Measurements from ENCODE around the gene ZNF217. TPM values are rescaled to one million over a fixed set of nuclear protein-coding genes. Genes with fewer than 3 reads are reported as not detected.
"Not testable (repeated sequence)": the region's sequence is repeated elsewhere in the genome, so short reads cannot be mapped to it uniquely, and the experiment has no call there.

The ZNF217 gene
- total RNA-seq, 1 experiment from 2014 or later, result 45.6 TPM

- H3F3A ChIP-seq (ENCODE audit: low read length, unreplicated experiment); CTCF ChIA-PET; H2AFZ ChIP-seq (ENCODE audit: low read length); H4K20me1 ChIP-seq (ENCODE audit: low read length); DNase-seq; H3K9me2 ChIP-seq (replicated peaks; ENCODE audit: low read length); H3K9me3 ChIP-seq (ENCODE audit: low read length); H3K36me3 ChIP-seq (ENCODE audit: low read depth, low read length); POLR2A ChIA-PET (ENCODE audit: unreplicated experiment); ATAC-seq; H3K27me3 ChIP-seq (ENCODE audit: low read length): not testable (repeated sequence)
- Histone ChIP-seq H3K79me2 (ENCODE audit: low read length) (peaks cover 91% of the 10 kb centered on the region), H3K27ac (ENCODE audit: low read length) (peak overlapping the region; percentile 81), H3K9ac (ENCODE audit: low read length) (peak overlapping the region; percentile 91), H3K4me1 (ENCODE audit: insufficient read depth, low read length) (peaks cover 46% of the 10 kb centered on the region), H3K4me2 (ENCODE audit: low read length) (peak overlapping the region; percentile 82), H3K4me3 (ENCODE audit: low read length) (peak overlapping the region; percentile 92)
- BruUV-seq (replicated peaks), result TSS peak; percentile 5
- intact Hi-C loops (cut with micrococcal nuclease), result loop anchor here (10.0 kb wide), 1 partner anchor 1955 kb away; no protein-coding TSS in a partner anchor
These were observed 3.5 kb downstream of the ZNF217 start for GRCh38 chr20:53590122-53590521.

DNA sequence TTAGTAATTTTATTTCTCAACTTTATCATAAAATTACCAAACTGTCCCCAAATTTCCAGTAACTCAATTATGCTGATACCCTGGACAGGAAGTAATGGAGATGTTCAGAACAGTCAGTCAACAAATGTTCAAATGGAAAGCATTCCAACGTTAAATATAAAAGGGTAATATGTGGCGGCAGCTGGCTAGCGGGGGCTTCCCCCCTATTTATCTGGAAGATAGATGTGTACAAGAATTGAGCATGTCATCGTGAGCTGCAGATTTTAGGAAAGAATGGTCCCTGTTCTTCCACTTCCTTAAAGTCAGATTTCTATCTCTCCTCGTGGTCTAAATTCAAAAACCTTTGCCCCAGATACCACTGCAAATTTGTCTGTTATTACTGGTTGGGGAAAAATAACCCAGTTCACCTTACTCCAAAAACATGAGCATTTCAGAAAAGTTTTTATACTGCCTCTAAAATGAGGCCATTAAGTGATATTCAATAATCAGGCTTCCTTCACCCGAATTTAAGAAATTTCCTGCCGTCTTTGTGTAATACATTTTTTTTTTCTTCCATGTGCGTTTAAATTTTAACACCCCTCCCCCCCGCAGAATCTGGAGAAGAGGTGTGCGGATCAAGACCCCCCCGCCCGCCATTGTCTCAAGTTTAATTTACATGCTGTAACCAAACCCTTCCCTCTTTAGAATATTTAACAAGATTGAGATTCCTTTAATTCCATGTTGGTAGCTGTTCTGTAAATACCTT lies 4.1 kb downstream of the ZNF217 start:
- peak; percentile 40 for DNase-seq
- Histone ChIP-seq H3K27ac (ENCODE audit: low read length) (peak overlapping the region; percentile 81), H3K9ac (ENCODE audit: low read length) (peak overlapping the region; percentile 91), H3K4me2 (ENCODE audit: low read length) (peak overlapping the region; percentile 82), H3K79me2 (ENCODE audit: low read length) (peaks cover 91% of the 10 kb centered on the region), H3K4me1 (ENCODE audit: insufficient read depth, low read length) (peaks cover 53% of the 10 kb centered on the region), H3K4me3 (ENCODE audit: low read length) (peak overlapping the region; percentile 92)
- H3K27me3 ChIP-seq (ENCODE audit: low read length); ATAC-seq; POLR2A ChIA-PET (ENCODE audit: unreplicated experiment); CTCF ChIA-PET; H4K20me1 ChIP-seq (ENCODE audit: low read length); H3K9me3 ChIP-seq (ENCODE audit: low read length); H3K9me2 ChIP-seq (replicated peaks; ENCODE audit: low read length); H3K36me3 ChIP-seq (ENCODE audit: low read depth, low read length); H2AFZ ChIP-seq (ENCODE audit: low read length); BruUV-seq (replicated peaks); H3F3A ChIP-seq (ENCODE audit: low read length, unreplicated experiment): not testable (repeated sequence)
- intact Hi-C loops (cut with micrococcal nuclease), result loop anchor here (10.0 kb wide), 1 partner anchor 1955 kb away; no protein-coding TSS in a partner anchor

GRCh38 chr20:53587157-53587703 lies 6.4 kb downstream of the ZNF217 start:
- BruUV-seq (replicated peaks); CTCF ChIA-PET: not testable (repeated sequence)

DNA sequence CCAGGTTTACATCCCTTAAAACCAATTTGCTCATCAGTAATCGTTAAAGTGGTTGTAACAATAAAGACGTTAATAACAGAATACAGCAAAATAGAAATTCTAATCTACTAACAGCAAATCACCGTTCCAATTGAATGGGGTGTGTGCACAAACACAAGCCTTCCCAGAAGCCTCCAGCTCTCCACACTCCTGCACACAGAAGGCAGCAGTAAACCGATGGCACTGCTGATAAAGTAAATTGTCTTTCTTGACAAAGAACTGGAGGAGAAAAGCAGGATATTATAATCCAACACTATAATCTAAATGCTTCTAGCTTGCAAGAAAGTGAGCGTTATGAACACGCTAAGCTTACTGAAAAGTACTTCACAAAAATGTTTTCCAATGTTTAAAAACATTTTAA lies 7.0 kb downstream of the ZNF217 start:
- Histone ChIP-seq H3K9ac (ENCODE audit: low read length) (peak overlapping the region; percentile 2; the same call in 1 of the 2 replicates), H3K4me2 (ENCODE audit: low read length) (peak overlapping the region; percentile 30), H3K9me2 (replicated peaks; ENCODE audit: low read length) (no peaks in the 10 kb centered on the region), H3K4me3 (ENCODE audit: low read length) (peak overlapping the region; percentile 21; the same call in 1 of the 2 replicates), H3F3A (ENCODE audit: low read length, unreplicated experiment) (no peaks in the 10 kb centered on the region), H3K4me1 (ENCODE audit: insufficient read depth, low read length) (peaks cover 77% of the 10 kb centered on the region), H3K27me3 (ENCODE audit: low read length) (no peaks in the 10 kb centered on the region), H3K27ac (ENCODE audit: low read length) (0 out of 2 replicates have a peak overlapping the region, but pooled peaks have one; percentile 9), H2AFZ (ENCODE audit: low read length) (no peak overlapping the region), H4K20me1 (ENCODE audit: low read length) (no peaks in the 10 kb centered on the region), H3K9me3 (ENCODE audit: low read length) (no peaks in the 10 kb centered on the region), H3K36me3 (ENCODE audit: low read depth, low read length) (peaks cover 12% of the 10 kb centered on the region), H3K79me2 (ENCODE audit: low read length) (peaks cover 100% of the 10 kb centered on the region)
- DNase-seq (no peak), ATAC-seq (no peak)
- intact Hi-C loops (cut with micrococcal nuclease), result no loop called here
- POLR2A ChIA-PET (ENCODE audit: unreplicated experiment), result no interaction called here
- TF ChIP-seq EZH2 (IDR thresholded peaks at IDR 0.05; ENCODE audit: low read length, unreplicated experiment) (no peak), CTCF (conservative IDR thresholded peaks at IDR 0.05; ENCODE audit: low read depth, low read length) (no peak), EZH2phosphoT487 (IDR thresholded peaks at IDR 0.05; ENCODE audit: borderline replicate concordance, low read length) (no peak)
- CTCF ChIA-PET, result no interaction called here
- no TSS peak for BruUV-seq (replicated peaks)

More at GRCh38 chr20:53587157-53587703, 6.4 kb downstream of the ZNF217 start:
- DNase-seq; H3K36me3 ChIP-seq (ENCODE audit: low read depth, low read length); POLR2A ChIA-PET (ENCODE audit: unreplicated experiment); H3K9me3 ChIP-seq (ENCODE audit: low read length); H4K20me1 ChIP-seq (ENCODE audit: low read length); H3K9me2 ChIP-seq (replicated peaks; ENCODE audit: low read length); H3K27me3 ChIP-seq (ENCODE audit: low read length); H2AFZ ChIP-seq (ENCODE audit: low read length); intact Hi-C loops (cut with micrococcal nuclease); ATAC-seq; H3F3A ChIP-seq (ENCODE audit: low read length, unreplicated experiment): not testable (repeated sequence)
- Histone ChIP-seq H3K4me2 (ENCODE audit: low read length) (peak overlapping the region; percentile 30), H3K79me2 (ENCODE audit: low read length) (peaks cover 100% of the 10 kb centered on the region), H3K27ac (ENCODE audit: low read length) (0 out of 2 replicates have a peak overlapping the region, but pooled peaks have one; percentile 9), H3K9ac (ENCODE audit: low read length) (peak overlapping the region; percentile 2; the same call in 1 of the 2 replicates), H3K4me3 (ENCODE audit: low read length) (peak overlapping the region; percentile 21; the same call in 1 of the 2 replicates), H3K4me1 (ENCODE audit: insufficient read depth, low read length) (peaks cover 71% of the 10 kb centered on the region)

DNA sequence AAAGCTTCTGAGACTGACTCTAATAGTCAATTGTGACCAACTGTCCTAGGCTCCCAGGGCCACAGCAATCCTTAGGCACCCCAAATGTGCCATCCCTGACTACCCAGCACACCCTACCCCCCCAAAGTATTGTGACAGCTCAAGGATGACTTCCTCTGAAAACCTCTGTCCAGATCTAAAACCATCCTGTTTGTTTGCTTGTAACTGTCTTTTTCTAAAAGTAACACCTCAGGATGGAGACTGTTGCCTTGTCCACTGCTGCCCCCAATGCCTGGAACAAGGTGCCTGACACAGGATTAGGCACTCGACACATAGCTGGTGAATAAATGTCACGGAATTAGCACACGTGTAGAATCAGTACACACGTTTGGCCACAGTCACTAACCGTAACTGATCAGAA lies 7.7 kb downstream of the ZNF217 start:
- H3K79me2 ChIP-seq (ENCODE audit: low read length), result peaks cover 100% of the 10 kb centered on the region
- DNase-seq; H3K27me3 ChIP-seq (ENCODE audit: low read length); CTCF ChIA-PET; H3K9me2 ChIP-seq (replicated peaks; ENCODE audit: low read length); H3F3A ChIP-seq (ENCODE audit: low read length, unreplicated experiment); ATAC-seq; BruUV-seq (replicated peaks); intact Hi-C loops (cut with micrococcal nuclease); H2AFZ ChIP-seq (ENCODE audit: low read length); H3K9me3 ChIP-seq (ENCODE audit: low read length); H3K4me3 ChIP-seq (ENCODE audit: low read length); POLR2A ChIA-PET (ENCODE audit: unreplicated experiment); H3K9ac ChIP-seq (ENCODE audit: low read length); H3K27ac ChIP-seq (ENCODE audit: low read length); H4K20me1 ChIP-seq (ENCODE audit: low read length): not testable (repeated sequence)
- H3K4me2 ChIP-seq (ENCODE audit: low read length), result peak overlapping the region; percentile 30; the same call in 1 of the 2 replicates
- peaks cover 84% of the 10 kb centered on the region for H3K4me1 ChIP-seq (ENCODE audit: insufficient read depth, low read length)
- H3K36me3 ChIP-seq (ENCODE audit: low read depth, low read length), result peaks cover 19% of the 10 kb centered on the region

Measured in PC-3 (cell line).